ENCODE results near the gene NUDT19.

- TF ChIP-seq CTCF (IDR thresholded peaks at IDR 0.05) (no peak), POLR2A (IDR thresholded peaks at IDR 0.05) (no peak)
These were observed 58.9 kb downstream of the NUDT19 start for GRCh38 chr19:32750441-32751055.

Data from upper lobe of left lung (tissue), 4 donors.